Tibial artery (tissue), 4 donors: ENCODE data around the gene KDM2A.
A peak's percentile ranks its signal among the peaks of the same experiment; 100 is the strongest.

Experiments
- DNase-seq, 2 donors: peaks; one replicate each; pipeline ENCODE4 v3.0.0-alpha.2; 2019
- H3K27ac ChIP-seq, 2 donors: fragments of 200-600 bp; sonication (generic) in 1 of 2; 1 replicate in 1 of 2; 2 replicates in 1 of 2; pipeline ENCODE4 v1.5.1; 2018 to 2019; ENCODE audit warnings: mild to moderate bottlenecking in 1 of 2
- H3K27me3 ChIP-seq, 2 donors: fragments of 200-600 bp; sonication (generic) in 1 of 2; one replicate each; pipeline versions ENCODE4 v1.5.1 to v1.6.0; 2016 to 2019
- H3K36me3 ChIP-seq, 3 donors: fragments of 200-600 bp; sonication (generic) in 2 of 3; one replicate each; pipeline ENCODE4 v1.5.1; 2016 to 2019; ENCODE audit warnings: mild to moderate bottlenecking in 2 of 3
- H3K4me1 ChIP-seq, 4 donors: fragments of 200-600 bp; sonication (generic) in 2 of 4; 1 replicate in 3 of 4; 2 replicates in 1 of 4; pipeline ENCODE4 v1.5.1; 2016 to 2019
- H3K4me3 ChIP-seq, 2 donors: fragments of 200-600 bp; sonication (generic) in 1 of 2; 1 replicate in 1 of 2; 2 replicates in 1 of 2; pipeline ENCODE4 v1.5.1; 2018 to 2019; ENCODE audit warnings: mild to moderate bottlenecking in 2 of 2
- H3K9me3 ChIP-seq, 3 donors: fragments of 200-600 bp; sonication (generic) in 1 of 3; one replicate each; pipeline ENCODE4 v1.5.1; 2016 to 2019
- intact Hi-C: fragments of 100-400 bp; cut with DNase I; formaldehyde crosslinking; loops from one replicate; pipeline ENCODE4 v1.15.0; 2023; ENCODE audit warnings: low total_unique reads
- TF ChIP-seq, protein P1 (sequence below), 2 experiments: fragments of 200-600 bp in 1 of 2; fragments of 450-650 bp in 1 of 2; IDR thresholded peaks; one replicate each; pipeline ENCODE4 v1.5.1; 2017 to 2019; ENCODE audit warnings: antibody characterized with exemption in 2 of 2, mild to moderate bottlenecking in 1 of 2, moderate library complexity in 1 of 2

The KDM2A gene

GRCh38 chr11:67268962-67269268 is 149.9 kb downstream of the KDM2A start:
- Histone ChIP-seq H3K4me1 (peaks cover 0 to 76% (median 73%) of the 10 kb centered on the region in 4 donors), H3K27ac (peak overlapping the region; percentile 90 to 93), H3K9me3 (no peaks in the 10 kb centered on the region), H3K4me3 (peak overlapping the region in 1 of 2 donors; percentile 25), H3K36me3 (peaks cover 0 to 13% (median 0%) of the 10 kb centered on the region in 3 donors), H3K27me3 (no peaks in the 10 kb centered on the region)
- DNase-seq, result peak in 1 of 2 donors; percentile 54
- intact Hi-C loops, result loop anchor here (10.0 kb wide), 1 partner anchor 106 kb away; the partner anchor contains the start of gene CLCF1
- TF ChIP-seq, protein P1, sequence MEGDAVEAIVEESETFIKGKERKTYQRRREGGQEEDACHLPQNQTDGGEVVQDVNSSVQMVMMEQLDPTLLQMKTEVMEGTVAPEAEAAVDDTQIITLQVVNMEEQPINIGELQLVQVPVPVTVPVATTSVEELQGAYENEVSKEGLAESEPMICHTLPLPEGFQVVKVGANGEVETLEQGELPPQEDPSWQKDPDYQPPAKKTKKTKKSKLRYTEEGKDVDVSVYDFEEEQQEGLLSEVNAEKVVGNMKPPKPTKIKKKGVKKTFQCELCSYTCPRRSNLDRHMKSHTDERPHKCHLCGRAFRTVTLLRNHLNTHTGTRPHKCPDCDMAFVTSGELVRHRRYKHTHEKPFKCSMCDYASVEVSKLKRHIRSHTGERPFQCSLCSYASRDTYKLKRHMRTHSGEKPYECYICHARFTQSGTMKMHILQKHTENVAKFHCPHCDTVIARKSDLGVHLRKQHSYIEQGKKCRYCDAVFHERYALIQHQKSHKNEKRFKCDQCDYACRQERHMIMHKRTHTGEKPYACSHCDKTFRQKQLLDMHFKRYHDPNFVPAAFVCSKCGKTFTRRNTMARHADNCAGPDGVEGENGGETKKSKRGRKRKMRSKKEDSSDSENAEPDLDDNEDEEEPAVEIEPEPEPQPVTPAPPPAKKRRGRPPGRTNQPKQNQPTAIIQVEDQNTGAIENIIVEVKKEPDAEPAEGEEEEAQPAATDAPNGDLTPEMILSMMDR (IDR thresholded peaks at IDR 0.05), result no peak

- peak; percentile 50 to 71 for DNase-seq
- H3K4me1 ChIP-seq, result peaks cover 0 to 83% (median 80%) of the 10 kb centered on the region in 4 donors
- TF ChIP-seq, protein P1 (IDR thresholded peaks at IDR 0.05), result no peak
- no peaks in the 10 kb centered on the region for H3K27me3 ChIP-seq
- peak overlapping the region; percentile 90 to 93 for H3K27ac ChIP-seq
- H3K4me3 ChIP-seq, result peak overlapping the region; percentile 4 to 25
- intact Hi-C loops, result loop anchor here (10.0 kb wide), 1 partner anchor 105 kb away; the partner anchor contains the start of gene CLCF1
- H3K9me3 ChIP-seq, result no peaks in the 10 kb centered on the region
- peaks cover 0 to 13% (median 0%) of the 10 kb centered on the region in 3 donors for H3K36me3 ChIP-seq
These were observed 150.6 kb downstream of the KDM2A start for GRCh38 chr11:67269401-67270255.

GRCh38 chr11:67270256-67271204 is 151.5 kb downstream of the KDM2A start:
- peak; percentile 71 to 80 for DNase-seq
- Histone ChIP-seq H3K4me3 (peak overlapping the region; percentile 4 to 25), H3K9me3 (no peaks in the 10 kb centered on the region), H3K27me3 (no peaks in the 10 kb centered on the region), H3K27ac (peak overlapping the region; percentile 90 to 93), H3K4me1 (peaks cover 2 to 91% (median 88%) of the 10 kb centered on the region in 4 donors), H3K36me3 (peaks cover 0 to 13% (median 0%) of the 10 kb centered on the region in 3 donors)
- intact Hi-C loops, result no loop called here
- TF ChIP-seq, protein P1 (IDR thresholded peaks at IDR 0.05), result no peak

- Histone ChIP-seq H3K27me3 (no peaks in the 10 kb centered on the region), H3K4me3 (no peak overlapping the region), H3K4me1 (peaks cover 5 to 92% (median 90%) of the 10 kb centered on the region in 4 donors), H3K36me3 (peaks cover 0 to 13% (median 0%) of the 10 kb centered on the region in 3 donors), H3K9me3 (no peaks in the 10 kb centered on the region), H3K27ac (peak overlapping the region; percentile 65 to 93)
- intact Hi-C loops, result no loop called here
- TF ChIP-seq, protein P1 (IDR thresholded peaks at IDR 0.05), result no peak
- DNase-seq, result no peak
These were observed 152.1 kb downstream of the KDM2A start for GRCh38 chr11:67271205-67271540.

GRCh38 chr11:67271541-67272284 is 152.7 kb downstream of the KDM2A start:
- H3K4me3 ChIP-seq, result no peak overlapping the region
- intact Hi-C loops, result no loop called here

More at GRCh38 chr11:67271541-67272284, 152.7 kb downstream of the KDM2A start:
- H3K27me3 ChIP-seq, result no peaks in the 10 kb centered on the region
- H3K9me3 ChIP-seq, result no peaks in the 10 kb centered on the region
- peak; percentile 45 to 90 for DNase-seq
- H3K4me1 ChIP-seq, result peaks cover 5 to 97% (median 96%) of the 10 kb centered on the region in 4 donors
- TF ChIP-seq, protein P1 (IDR thresholded peaks at IDR 0.05), result no peak
- H3K36me3 ChIP-seq, result peaks cover 0 to 13% (median 0%) of the 10 kb centered on the region in 3 donors
- peak overlapping the region; percentile 65 to 93 for H3K27ac ChIP-seq
